NK-92 (cell line): ENCODE results near the gene SFXN4.

Source experiments
- DNase-seq: peaks from one replicate; lab custom pipeline; 2025; ENCODE audit not compliant: unreplicated experiment; lab: John Stamatoyannopoulos, UW

SFXN4 gene

GRCh38 chr10:119165171-119166117 lies at the start of gene SFXN4:
Gene SFXN4 (minus strand): TSS chr10:119165714. CDS start chr10:119165647, 67 bp downstream.
- no peak for DNase-seq

- no peak for DNase-seq
These were observed 46.3 kb upstream of the SFXN4 start for GRCh38 chr10:119211625-119212441.

GRCh38 chr10:119211176-119211575 lies 45.7 kb upstream of the SFXN4 start:
- no peak for DNase-seq

GRCh38 chr10:119210633-119211032 lies 45.1 kb upstream of the SFXN4 start:
- DNase-seq, result no peak

GRCh38 chr10:119209736-119210355 lies 44.3 kb upstream of the SFXN4 start:
- DNase-seq, result no peak

- no peak for DNase-seq
These were observed 43.7 kb upstream of the SFXN4 start for GRCh38 chr10:119209035-119209735.

- no peak for DNase-seq
These were observed 43.0 kb upstream of the SFXN4 start for GRCh38 chr10:119208553-119208940.

GRCh38 chr10:119207713-119208552 lies 42.4 kb upstream of the SFXN4 start:
- no peak for DNase-seq

- DNase-seq, result peak; percentile 87
These were observed 41.8 kb upstream of the SFXN4 start, which contains the start of gene GRK5 for GRCh38 chr10:119207366-119207666. Gene GRK5 (plus strand): TSS chr10:119207571. CDS start chr10:119207918, 347 bp downstream.

- DNase-seq, result no peak
These were observed 41.3 kb upstream of the SFXN4 start for GRCh38 chr10:119206603-119207365.

GRCh38 chr10:119205894-119206602 lies 40.5 kb upstream of the SFXN4 start:
- no peak for DNase-seq

GRCh38 chr10:119203006-119203405 lies 37.5 kb upstream of the SFXN4 start:
- no peak for DNase-seq

GRCh38 chr10:119201233-119201632 lies 35.7 kb upstream of the SFXN4 start:
- no peak for DNase-seq

GRCh38 chr10:119199231-119199992 lies 33.9 kb upstream of the SFXN4 start:
- no peak for DNase-seq

GRCh38 chr10:119198438-119198837 lies 32.9 kb upstream of the SFXN4 start:
- DNase-seq, result no peak

GRCh38 chr10:119197921-119198320 lies 32.4 kb upstream of the SFXN4 start:
- DNase-seq, result no peak

- DNase-seq, result no peak
These were observed 26.4 kb upstream of the SFXN4 start for GRCh38 chr10:119191881-119192280.
